TTC549 (cell line): ENCODE measurements around the gene OSBP2.

Experiments
- FAIRE-seq: peaks from 2 replicates; lab custom pipeline; 2012; peaks lifted over from hg19 to GRCh38; lab: Jason Lieb, UNC

OSBP2 gene

DNA sequence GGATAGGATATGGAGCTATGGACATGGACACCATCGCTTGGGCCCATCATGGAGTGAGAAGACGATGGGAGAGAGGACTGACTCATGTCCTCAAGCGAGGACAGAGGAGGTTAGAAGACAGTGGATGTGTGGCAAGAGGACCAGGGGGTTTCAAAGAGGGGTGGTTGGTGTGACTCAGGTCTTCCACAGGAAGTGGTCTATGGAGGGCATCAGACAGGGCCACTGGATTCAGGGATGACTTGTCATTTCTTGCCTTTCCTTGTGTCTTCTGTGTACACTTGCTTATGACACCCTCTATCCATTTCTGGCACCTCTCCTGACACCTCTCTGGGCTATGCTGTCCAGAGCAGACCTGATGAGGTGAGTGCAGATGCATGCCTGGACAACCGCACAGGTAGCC lies 115.4 kb downstream of the OSBP2 start:
- no peak for FAIRE-seq

DNA sequence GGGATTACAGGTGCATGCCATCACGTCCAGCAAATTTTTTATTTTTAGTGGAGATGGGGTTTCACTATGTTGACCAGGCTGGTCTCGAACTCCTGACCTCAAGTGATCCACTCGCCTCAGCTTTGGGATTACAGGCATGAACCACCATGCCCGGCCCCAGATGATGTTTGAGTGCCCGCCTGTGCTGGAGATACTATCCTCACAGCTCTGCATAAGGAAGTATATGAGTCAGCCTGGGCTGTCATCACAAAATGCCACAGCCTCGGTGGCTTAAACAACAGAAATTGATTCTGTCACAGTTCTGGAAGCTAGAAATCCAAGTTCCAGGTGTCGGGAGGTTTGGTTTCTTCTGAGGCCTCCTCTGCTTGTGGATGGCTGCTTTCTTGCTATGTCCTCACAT lies 119.3 kb downstream of the OSBP2 start:
- FAIRE-seq: no peak

GRCh38 chr22:30816413-30816812 lies 121.7 kb downstream of the OSBP2 start:
- no peak for FAIRE-seq

DNA sequence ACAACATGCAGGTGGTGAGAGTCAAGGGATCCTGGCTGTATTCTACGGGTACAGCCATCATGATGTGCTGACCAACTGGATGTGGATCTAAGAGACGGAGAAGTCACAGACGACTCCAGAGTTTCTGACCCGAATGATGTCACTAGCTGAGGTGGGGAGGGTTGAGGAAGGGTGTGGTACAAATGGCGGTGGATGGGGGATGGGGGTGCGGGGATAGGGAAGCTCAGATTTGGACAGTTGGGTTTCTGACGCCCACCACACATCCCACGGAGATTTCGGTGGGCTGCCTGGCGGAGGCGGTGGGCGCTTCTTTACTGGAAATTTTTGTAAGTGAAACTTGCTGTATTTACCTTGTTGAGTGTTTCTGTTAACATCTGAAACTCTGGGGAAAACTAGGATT lies 126.7 kb downstream of the OSBP2 start:
- FAIRE-seq: no peak

DNA sequence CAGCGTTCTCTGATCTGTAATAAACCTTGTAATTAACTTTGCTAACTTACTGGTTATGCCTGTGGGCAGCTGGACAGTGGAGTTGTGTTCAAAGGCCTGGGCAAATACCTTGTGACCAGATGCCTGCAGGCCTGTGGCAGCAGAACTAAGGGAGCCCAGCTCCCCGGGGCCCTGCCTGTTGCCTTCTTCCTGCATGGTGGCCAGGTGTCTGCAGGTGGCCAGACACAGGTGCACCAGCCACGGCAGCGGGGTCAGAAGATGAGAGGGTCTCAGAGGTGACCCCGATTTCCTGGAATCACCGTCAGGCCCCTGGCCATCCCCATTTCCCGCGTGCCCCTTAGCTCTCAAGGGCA lies 127.2 kb downstream of the OSBP2 start:
- FAIRE-seq: no peak

DNA sequence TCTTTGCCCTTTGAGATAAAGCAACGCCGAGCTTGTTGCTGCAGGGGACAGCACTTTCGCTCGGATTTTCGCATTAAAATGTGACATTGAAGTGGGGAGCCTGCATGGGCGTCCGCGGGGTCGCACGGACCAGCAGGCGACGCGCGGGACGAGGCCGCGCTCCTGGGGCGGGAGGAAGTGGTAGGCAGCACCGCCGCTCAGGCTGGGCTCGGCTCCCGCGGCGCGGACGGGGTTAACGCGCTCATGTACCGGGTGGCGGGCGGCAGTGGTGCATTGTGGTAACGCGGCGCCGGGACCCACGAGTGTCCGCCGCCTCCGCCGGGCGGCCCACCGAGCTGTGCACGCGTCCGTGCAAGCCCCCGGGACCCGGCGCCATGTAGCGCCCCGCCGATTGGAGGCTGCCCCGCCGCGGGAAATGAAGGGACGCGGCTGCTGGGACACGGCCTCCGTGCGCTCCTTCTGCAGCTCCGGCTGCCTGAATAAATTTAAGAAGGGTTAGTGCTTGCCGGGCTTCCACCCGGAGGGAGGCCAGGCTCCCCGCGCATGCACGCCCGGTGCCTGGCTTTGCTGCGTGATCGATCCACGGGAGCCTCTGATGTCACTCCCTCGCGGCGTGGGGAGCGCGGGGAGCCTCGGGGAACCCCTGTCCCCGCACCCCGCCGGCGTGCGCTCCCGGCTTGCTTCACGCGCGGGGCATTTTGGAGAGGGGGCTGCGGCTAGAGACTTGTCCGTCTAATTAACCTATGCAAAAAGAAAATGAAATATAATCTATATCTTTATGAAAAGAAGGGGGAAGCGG lies 127.7 kb downstream of the OSBP2 start:
- FAIRE-seq: no peak

DNA sequence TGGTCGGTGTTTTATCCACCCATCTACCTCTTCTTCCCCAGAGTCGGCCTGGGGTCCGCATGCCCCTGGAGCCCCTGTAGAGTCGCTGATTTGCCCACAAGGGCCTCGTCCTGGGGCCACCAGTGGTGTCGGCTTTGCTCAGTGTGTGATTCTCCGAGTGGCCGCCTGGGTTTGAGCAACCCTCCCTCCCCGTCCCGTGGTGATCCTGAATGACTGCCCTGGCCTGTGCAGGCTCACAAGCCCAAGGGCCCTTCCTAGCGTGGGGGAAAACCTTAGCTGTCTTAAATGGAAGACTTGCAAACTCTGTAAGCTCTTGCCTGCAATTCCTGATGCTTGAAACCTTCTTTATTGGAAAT lies 128.3 kb downstream of the OSBP2 start:
- FAIRE-seq: no peak

- no peak for FAIRE-seq
Measured at GRCh38 chr22:30824096-30824495, 129.4 kb downstream of the OSBP2 start.

GRCh38 chr22:30824711-30825110 lies 130.0 kb downstream of the OSBP2 start:
- FAIRE-seq: no peak

- no peak for FAIRE-seq
Measured at GRCh38 chr22:30825711-30826505, 131.2 kb downstream of the OSBP2 start.

DNA sequence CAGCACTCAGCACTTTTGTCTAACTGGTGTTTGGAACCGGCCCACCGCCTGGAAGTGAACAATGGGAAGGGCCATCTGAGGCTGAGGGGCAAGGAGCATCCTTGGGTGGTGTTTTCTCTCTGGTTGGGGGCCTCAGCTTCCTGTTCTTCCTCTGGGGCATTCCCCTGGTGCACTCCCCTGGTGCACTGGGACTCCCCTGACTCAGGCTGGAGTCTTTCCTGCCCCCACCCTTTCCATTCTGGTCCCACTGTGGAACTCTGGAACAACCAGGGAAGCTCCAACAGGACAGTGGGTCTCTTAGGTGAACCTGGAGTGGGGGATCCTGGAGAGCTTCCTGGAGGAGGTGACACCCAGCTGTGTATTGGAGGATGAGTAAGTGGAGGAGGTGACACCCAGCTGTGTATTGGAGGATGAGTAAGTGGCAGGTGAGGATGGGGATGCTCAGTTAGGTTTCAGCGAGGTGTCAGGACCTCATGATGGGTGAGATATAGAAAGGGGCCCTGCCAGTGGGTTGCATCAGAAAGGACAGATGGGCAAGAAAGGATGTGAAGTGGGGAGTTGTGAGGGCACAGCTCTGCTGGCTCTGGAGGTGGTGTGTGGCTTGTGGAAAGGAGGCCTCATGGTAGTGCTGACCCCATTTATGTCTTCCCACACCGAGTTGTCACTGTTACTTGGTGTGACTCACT lies 132.1 kb downstream of the OSBP2 start:
- FAIRE-seq: no peak

DNA sequence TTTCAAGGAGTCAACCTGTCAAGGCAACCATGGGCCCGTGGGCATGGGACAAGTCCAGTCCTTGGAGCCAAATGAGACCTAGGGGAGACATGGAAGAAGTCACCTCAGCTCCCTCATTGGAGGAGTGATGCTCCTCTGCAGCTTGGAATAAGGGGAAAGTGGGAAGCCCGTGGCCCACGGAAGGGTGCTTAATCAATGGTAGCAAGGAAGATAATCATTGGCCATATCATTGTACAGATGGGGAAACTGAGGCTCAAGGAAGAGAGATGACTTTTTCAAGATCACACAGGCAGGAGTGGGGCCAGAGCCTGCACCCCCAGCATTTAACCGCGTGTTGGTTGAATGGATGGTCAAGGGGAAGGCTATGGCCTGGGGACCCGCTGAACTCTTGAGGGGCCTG lies 133.0 kb downstream of the OSBP2 start:
- FAIRE-seq: no peak

DNA sequence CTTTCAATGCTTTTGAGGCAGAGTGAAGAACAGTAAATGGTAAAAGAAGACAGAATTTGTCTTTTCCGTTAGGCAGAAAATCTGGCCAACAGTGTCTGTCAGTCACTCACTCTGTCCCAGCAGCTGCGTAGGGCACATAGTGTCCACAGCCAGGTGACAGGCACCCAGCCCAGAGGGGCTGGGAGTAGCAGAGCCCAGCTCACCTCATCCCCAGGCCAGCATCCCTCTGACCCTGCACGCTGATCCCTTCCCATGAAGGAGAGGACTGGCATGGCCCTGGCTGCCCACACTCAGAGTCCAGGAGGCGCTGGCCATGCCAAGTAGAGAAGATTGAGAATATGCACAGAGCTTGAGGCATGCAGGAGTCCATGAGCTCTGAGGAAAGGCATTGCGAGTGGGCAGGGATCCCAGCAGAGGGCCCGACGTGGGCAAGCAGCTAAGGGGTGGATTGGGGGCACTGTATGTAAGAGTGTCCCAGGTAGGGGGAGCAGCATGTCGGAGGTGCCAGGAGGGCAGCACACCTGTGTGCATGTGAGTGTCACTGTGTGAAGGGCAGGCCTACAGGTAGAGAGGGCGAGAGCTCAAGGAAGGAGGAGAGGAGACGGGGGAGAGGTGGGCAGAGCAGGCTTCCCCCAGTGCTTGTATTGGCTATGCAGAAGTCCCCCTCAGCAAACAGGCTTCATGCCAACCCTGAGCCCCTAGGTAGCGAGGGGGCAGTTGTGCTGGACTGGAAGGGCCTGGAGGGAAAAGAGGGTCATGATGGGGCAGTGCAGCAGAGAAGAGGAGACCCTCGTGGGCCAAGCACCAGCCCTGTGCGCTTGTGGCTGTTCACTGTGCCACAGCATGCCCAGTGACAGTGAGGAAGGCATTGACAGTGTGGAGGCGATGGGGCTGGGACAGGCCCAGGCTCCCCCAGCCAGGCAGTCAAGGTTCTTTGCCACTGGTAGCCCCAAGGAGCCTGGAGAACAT lies 133.8 kb downstream of the OSBP2 start:
- FAIRE-seq: no peak

DNA sequence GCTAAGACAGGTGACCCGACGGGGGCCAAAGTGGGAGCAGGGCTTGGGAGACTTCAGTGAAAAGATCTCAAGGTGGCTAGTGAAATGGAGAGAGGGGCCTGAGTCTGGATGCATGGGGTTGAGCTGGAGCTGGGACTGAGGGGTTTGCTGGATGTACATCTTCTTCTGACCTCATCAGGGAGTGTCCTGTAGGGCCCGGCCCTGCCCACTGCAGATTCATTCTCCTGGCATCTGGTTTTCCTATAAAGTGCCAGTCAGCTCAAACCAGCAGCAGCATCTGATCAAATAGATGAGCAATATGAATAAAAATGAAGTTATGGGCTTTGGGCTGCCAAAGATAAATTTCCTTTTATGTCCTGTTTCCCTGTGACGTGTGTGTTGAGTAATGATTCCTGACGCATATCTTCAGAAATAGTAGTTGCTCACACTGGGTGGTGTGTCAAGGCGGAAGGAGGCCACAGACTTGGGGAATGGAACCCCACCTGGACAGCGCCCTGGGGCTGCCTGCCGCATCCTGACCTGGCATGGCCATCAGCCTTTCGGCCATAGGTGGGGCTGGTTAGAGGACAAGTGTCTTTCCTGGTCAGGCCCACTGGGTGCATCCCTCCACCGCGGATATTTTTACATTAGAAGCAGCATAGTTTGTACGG lies 135.4 kb downstream of the OSBP2 start:
- FAIRE-seq: no peak

DNA sequence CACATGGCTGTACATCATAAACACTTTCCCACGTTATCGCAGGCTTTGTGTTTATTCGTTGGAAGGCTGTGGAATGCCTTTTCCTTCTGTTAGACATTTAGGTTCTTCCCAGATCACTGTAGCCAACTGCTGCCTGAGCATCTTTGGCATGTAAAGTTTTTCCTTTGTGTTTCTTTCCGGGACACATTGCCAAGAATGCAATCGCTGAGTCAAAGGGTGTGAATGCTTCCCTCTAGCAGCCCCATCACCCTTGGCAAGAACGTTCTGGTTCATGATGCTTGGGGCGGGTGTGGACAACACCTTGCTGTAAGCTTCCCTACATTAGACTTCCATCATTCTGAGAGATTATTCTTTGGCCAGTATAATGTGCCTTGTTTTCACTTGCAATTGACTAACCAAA lies 136.2 kb downstream of the OSBP2 start:
- no peak for FAIRE-seq

- FAIRE-seq: no peak
Measured at GRCh38 chr22:30832407-30832987, 137.8 kb downstream of the OSBP2 start.

GRCh38 chr22:30833322-30833721 lies 138.6 kb downstream of the OSBP2 start:
- FAIRE-seq: no peak

GRCh38 chr22:30837531-30837930 lies 142.9 kb downstream of the OSBP2 start:
- no peak for FAIRE-seq

GRCh38 chr22:30838111-30838510 lies 143.4 kb downstream of the OSBP2 start:
- FAIRE-seq: no peak

DNA sequence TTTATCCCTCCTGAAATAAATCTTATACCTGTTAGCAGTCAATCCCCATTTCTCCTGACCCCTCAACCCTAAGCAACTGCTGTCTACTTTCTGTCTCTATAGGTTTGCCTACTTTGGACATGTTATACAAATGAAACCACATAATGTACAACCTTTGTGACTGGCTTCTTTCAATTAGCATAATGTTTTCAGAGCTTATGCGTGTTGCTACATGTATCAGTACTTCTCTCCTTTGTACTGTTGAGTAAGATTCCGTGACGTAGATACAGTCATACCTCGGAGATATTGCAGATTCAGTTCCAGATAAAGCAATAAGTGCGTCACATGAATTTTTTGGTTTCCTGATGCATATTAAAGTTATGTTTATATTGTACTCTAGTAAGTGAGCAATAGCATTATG lies 146.6 kb downstream of the OSBP2 start:
- no peak for FAIRE-seq

DNA sequence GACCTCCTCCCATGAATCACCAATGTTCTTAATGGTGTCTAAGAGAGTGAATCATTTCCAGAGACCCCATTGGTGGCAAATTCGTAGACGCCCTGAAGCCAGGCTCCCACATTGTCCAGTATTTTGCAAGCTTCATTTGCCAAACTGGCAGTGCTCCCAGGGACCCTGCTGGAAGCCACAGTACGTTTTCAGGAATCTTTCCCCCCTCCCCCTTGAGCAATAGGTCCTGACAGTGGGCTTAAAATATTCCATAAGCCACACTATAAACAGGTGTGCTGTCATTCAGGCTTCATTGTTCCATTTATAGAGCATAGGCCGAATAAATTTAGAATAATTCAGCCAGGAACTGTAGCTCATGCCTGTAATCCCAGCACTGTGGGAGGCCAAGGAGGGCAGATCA lies 148.6 kb downstream of the OSBP2 start:
- FAIRE-seq: no peak
